NCI-H1092 treated with DMSO at 0.1 percent for 48 hours (cell line): Measurements from ENCODE around the gene ZPBP2.

Experiments
- DNase-seq: peaks from one replicate; lab custom pipeline; 2025; lab: John Stamatoyannopoulos, UW

The ZPBP2 gene

GRCh38 chr17:39913989-39914388 is 46.0 kb downstream of the ZPBP2 start:
- no peak for DNase-seq

GRCh38 chr17:39915559-39915958 is 47.6 kb downstream of the ZPBP2 start:
- no peak for DNase-seq

DNA sequence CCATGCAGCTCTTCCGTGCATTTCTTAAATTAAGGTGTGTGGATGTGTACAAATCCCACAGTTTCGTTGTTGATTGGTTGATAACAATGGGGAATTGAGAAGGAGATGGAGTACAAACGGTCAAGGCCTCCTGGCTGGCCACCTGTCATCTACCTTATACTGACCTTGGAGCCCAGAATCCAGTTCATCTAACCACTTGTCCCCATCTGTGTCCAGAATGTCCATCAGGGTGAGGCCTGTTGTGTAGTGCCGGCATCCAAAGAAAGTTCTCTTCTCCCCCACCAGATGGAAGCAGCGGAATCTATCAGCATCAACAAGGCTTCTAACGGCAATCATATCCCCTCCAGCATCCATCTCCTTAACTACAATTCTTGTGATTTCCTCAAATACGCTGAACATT is 48.9 kb downstream of the ZPBP2 start:
- DNase-seq = no peak

DNA sequence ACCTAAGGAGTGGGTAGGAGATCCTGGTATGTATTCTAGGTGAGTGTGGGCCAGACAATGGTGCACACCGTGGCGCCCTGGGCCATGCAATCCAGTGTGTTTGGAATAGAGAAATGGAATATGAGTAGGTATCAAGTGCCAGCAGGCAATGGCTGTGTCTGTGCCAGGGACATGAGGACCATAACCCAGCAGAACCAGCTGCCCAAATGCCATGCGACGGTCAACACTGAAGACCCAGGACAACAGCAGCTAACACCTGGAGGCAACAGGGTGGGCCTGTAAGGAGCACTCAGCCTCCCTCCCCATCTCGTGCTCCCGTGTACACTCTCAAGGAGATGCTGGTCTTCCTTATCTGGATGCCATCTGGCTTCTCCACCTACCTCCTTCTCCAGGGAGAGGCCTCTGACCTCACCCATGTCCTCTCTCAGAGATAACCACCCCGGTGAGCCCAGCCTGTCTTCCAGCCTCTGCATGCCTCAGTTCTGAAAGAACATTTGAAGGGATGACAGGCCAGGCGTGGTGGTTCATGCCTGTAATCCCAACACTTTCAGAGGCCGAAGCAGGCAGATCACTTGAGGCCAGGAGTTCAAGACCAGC is 51.2 kb downstream of the ZPBP2 start:
- DNase-seq = no peak

DNA sequence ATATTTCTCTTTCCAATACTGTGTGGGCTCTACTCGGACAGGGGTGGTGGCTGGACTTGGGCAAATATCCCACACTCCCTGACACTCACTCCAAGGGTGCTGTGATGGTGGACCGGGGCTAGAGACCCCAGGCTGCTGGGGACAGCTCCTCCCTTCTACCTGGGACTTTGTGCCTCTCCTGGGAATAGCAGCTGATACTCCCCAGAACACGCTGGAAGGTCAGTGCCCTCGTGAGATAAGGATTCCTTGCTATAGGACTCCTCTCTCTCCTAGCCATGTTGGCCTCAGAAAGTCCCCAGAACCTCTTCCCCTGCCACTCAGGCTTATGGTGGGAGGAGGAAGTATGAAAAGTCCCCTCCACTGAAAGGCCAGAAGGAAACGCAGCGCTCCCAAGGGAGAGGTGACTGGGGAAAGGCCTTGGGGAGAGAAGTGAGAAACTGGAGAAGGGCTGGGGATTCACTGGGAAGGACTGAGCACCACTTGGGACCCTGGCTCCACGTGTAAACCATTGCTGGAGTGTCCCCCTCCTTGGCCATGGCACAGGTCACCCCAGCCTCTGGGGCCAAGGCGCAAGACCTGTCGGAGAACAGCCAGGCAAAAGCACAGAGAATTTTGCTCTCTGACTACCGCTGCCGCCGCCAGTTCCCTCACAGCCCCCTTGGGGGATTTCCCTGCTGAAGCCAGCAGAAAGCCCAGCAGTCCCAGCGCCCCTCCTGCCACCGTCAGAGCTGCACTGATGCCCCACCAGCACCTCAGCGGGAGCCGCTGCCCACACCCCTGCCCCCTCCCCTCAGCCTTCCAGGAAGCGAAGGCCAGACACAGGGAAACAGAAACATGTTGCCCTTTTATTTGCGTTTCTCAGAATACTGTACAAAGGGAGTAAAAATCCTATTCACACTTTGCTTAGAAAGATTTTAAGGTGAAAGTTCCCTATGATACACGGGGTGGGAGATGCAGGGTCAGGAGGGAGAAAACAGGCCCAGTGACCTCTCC is 52.5 kb downstream of the ZPBP2 start:
- DNase-seq = no peak

DNA sequence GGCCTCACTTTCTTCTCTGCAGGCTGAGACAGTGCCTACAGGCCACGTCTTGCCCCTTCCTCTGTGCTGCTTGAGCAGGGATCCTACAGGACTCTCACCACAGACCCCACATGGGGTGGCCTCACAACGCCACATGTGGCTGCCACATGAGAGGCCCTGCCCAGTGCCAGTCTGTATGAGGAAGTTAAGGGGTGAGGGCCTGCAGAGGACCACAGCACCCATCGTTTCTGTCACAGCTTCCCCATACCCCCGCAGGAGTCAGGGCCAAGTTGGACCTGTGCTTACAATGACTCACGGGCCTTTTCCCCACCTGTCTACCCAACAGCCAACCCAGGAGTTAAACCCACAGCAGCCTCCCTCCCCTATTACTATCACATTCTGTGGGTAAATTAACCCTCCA is 53.3 kb downstream of the ZPBP2 start:
- DNase-seq = no peak

- DNase-seq = no peak
Observed at GRCh38 chr17:39922006-39922405, 54.0 kb downstream of the ZPBP2 start.

- no peak for DNase-seq
Observed at GRCh38 chr17:39923230-39923629, 55.2 kb downstream of the ZPBP2 start.

DNA sequence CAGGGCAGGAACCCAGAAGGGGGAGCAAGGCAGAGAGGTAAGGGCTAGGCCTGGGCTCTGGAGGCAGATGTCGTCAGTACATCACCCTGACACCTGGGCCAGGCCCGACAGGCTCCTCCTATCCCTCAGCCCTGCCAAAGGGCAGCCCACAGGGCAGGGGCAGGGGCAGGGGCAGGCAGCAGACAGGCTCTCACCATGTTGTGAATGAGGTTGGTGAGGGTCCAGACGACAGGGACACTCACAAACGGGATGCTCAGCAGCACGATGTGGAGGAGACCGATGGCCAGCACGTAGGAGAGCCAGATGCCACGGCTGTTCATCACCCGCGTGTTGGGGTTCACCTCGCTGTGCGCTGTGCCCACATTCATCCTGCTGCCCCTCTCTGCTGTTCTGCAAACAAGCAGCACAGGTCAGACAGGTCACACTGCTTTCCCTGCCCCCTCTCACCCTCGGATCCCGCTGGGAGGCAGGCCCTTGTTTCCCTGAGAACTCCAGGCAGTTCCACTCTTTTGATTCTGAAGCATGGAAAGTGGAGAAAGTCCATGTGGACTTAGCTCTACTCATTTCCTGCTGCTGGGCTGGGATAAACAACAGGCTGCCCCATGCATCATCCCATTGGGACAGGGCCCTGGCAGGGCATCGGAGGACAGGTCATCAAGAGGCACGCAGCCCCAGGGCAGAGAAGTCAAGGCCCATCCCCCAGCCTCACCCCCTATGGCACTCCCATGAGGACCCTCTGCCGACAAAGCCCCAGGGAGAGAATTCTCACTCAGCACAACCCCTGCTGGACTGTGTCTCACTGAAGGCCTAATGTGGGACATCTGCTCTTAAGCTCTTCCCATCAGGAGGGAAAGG is 56.1 kb downstream of the ZPBP2 start:
- DNase-seq = no peak

GRCh38 chr17:39924691-39925055 is 56.7 kb downstream of the ZPBP2 start:
- DNase-seq = no peak

DNA sequence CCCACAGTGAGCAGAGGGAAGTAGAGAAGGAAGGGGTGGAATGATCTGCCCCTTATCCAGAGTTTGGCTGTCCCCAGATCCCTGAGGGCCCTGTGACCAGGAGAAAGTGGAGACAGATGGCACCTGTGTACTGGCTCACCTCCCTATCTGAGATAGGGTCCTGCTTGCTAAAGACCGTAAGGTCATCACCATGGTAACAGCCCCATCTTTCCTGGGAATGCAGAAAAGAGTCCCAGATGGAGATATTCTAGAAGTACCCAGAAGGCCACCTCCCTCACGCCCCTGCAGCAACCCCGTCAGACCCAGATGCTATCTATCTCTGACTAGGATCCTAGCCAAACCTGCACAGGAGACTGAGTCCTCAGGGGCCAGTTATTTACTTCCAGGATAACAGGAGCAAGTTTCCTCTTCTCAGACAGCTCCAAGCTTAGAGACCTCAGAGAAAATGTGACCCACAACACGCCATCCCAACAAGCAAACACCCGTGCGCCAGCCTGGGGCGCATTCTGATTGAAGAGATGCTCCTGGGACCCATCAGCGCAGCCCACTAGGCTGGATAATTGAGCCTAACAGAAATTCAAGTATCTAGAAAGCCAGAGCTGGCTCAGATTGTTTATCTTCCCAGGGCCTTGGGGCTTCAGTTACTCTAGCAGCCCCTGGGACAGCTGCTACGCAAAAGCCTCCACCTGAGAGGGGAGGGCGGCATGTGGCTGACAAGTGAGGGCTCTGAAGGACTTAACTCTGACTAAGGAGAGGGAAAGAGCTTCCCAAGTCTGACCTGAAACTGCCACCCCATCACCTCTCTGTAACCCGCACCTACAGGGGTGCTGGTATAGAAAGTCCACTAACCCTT is 57.5 kb downstream of the ZPBP2 start:
- no peak for DNase-seq

DNA sequence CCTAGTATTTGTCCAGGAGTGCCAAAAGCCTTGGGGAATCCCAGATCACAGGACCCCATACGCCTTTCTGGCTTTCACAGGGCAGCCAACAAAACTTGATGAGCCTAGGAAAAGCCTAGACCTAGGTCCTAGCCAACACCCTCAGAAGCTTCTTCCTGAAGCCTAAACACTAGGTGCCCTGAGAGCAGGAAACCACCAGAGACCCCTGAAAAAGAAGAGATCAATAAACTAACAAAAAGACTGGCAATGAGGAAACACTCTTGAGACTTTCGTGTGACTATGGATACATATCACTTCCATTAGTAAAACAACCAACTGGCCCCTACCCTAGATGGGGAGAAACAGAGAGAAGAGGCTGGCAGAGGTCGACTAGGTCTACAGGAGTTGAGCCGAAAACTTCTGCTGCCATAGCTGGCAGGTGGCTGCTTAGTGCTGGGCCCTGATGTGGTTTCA is 58.2 kb downstream of the ZPBP2 start:
- DNase-seq = no peak

DNA sequence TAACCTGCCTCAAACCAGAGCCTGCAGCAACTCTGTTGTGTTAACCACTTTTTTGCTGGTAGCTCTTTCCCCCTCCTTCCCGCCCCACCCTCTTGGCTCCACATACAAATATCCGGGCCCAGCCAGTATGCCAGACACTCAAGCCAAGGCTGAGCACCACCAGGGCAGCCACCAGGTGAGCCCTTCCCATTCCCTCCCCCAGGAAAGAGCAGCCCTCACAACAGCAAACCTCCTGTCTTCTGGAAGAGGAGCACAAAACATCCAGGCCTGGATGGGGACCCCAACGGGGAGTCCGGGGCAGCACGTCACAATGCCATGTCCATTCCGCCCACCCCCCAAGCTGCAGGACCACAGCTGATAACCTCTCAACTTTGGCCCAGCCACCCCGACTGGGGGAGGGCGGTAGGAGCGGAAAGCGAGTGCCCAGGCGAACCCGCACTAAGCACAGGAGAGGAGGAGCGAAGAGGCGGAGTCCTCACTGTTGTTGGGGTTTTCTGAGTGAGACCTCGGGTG is 58.6 kb downstream of the ZPBP2 start:
- peak; percentile 13 for DNase-seq
